ENCODE measurements around the gene CSDE1. TPM values are rescaled to one million over a fixed set of nuclear protein-coding genes. Genes with fewer than 3 reads are reported as not detected.

CSDE1 gene
- total RNA-seq, result 521 and 814 TPM in 2 replicates

GRCh38 chr1:114757455-114758255, at the start of gene CSDE1:
Gene CSDE1 (minus strand): TSS chr1:114757984. CDS start chr1:114739890, 18,094 bp downstream.

GRCh38 chr1:114780344-114781226, 22.8 kb upstream of the CSDE1 start, which contains the start of gene SIKE1:
Gene SIKE1 (minus strand): TSS chr1:114780685. CDS start chr1:114780607, 78 bp downstream.

GRCh38 chr1:114716304-114717170, 41.2 kb downstream of the CSDE1 start, which contains the start of gene NRAS:
Gene NRAS (minus strand): TSS chr1:114716771. CDS start chr1:114716160, 611 bp downstream.

GRCh38 chr1:114695430-114696058, 62.2 kb downstream of the CSDE1 start, which contains the start of gene AMPD1:
Gene AMPD1 (minus strand): TSS chr1:114695546. CDS start chr1:114695471, 75 bp downstream.

GRCh38 chr1:114669562-114670082, 88.2 kb downstream of the CSDE1 start, which contains the start of gene DENND2C:
Gene DENND2C (minus strand): TSS chr1:114670049. CDS start chr1:114625984, 44,065 bp downstream.

Other genes starting within 250 kb of the CSDE1 start
- gene TRIM33, start 246.8 kb downstream of the CSDE1 start, total RNA-seq, result 13.6 and 38.1 TPM in 2 replicates
- gene BCAS2, start 176.4 kb downstream of the CSDE1 start, total RNA-seq, result 31.2 and 41.3 TPM in 2 replicates
- gene DENND2C, start 87.9 kb downstream of the CSDE1 start, total RNA-seq, result 0.49 and 2.0 TPM in 2 replicates
- gene AMPD1, start 62.4 kb downstream of the CSDE1 start, total RNA-seq, result not detected in 2 replicates
- 53.9 and 59.7 TPM in 2 replicates for gene NRAS, start 41.2 kb downstream of the CSDE1 start, total RNA-seq
- gene SIKE1, start 22.7 kb upstream of the CSDE1 start, total RNA-seq, result 40.2 and 62.7 TPM in 2 replicates
- not detected in 2 replicates for gene SYCP1, start 96.9 kb upstream of the CSDE1 start, total RNA-seq

Measured in bladder microvascular endothelial cell (primary cell).